HG03442 (cell line): ENCODE measurements around the gene SYT13.
"Not testable (repeated sequence)": the region's sequence is repeated elsewhere in the genome, so short reads cannot be mapped to it uniquely, and the experiment has no call there.

ENCODE experiments used
- ATAC-seq: cut with Tn5 transposase; IDR thresholded peaks from one replicate; pipeline ENCODE4 v1.9.1; 2021; ENCODE audit warnings: mild to moderate bottlenecking, moderate library complexity; ENCODE audit not compliant: unreplicated experiment

SYT13 gene

GRCh38 chr11:45313171-45313865 is 27.2 kb upstream of the SYT13 start:
- no peak for ATAC-seq

- no peak for ATAC-seq
These were observed 19.9 kb upstream of the SYT13 start for GRCh38 chr11:45305874-45306623.

- no peak for ATAC-seq
These were observed 18.8 kb upstream of the SYT13 start for GRCh38 chr11:45304992-45305335.

GRCh38 chr11:45304111-45304991 is 18.2 kb upstream of the SYT13 start:
- no peak for ATAC-seq

DNA sequence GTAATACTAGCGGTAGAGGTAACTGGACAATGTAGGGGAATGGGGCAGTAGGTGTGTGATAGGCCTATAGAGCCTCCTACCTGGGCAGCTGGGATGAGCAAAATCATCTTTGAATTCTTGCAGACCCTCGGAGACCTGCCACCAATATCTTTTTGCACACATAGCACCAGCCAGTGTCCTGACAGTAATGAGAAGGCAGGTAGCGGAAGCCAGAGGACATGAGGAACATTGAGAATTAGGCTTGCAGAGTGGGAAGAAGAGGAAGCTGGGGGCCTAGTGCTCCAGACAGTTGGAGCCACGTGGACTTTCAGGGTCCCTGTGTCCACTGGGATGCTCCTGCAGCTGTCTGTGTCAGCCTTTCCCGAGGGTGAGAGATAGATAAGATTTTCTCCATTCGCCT is 17.2 kb upstream of the SYT13 start:
- no peak for ATAC-seq

- no peak for ATAC-seq
These were observed 15.6 kb upstream of the SYT13 start for GRCh38 chr11:45301537-45302246.

GRCh38 chr11:45300715-45301114 is 14.6 kb upstream of the SYT13 start:
- ATAC-seq = no peak

DNA sequence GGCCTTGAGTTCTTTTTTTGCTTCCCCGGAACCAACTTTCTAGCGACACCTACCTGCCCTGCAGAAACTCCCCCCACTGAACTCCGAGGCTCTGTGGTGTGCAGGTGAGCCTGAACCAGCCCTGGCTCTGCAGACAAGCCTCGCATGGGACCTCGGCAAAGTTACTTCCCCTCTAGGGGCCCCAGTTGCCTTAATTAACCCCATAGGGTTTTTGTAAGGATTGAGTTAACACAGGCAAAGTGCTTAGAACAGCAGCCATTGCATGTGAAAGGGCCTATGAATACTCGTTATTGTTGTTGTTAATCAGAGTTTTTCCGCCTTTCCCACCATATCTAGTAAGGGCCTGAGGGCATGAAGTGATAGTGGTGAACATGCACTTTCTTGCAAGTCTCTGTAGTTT is 12.6 kb upstream of the SYT13 start:
- ATAC-seq = no peak

GRCh38 chr11:45296075-45296474 is 9.9 kb upstream of the SYT13 start:
- ATAC-seq = no peak

GRCh38 chr11:45294499-45294898 is 8.4 kb upstream of the SYT13 start:
- ATAC-seq = no peak

DNA sequence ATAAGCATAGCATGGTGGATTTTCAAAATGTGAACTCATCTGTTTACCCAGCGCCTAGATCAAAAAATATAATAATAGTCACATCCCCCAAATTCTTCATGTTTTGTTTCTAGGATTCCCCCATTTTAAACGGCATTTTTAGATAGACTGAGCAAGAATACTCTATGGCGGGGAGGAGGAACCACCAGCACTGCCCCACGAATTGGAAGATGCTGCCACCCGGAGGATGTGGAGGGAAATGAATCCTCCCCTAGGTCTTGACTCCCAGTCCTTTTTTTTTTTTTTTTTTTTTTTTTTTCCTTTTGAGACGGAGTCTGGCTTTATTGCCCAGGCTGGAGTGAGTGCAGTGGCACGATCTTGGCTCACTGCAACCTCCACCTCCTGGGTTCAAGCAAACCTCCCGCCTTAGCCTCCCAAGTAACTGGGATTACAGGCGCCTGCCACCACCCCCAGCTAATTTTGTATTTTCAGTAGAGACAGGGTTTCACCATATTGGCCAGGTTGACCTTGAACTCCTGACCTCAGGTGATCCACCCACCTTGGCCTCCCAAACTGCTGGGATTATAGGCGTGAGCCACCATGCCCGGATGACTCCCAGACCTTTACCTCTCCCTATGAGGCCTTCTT is 7.5 kb upstream of the SYT13 start:
- not testable (repeated sequence) for ATAC-seq

- no peak for ATAC-seq
These were observed 4.4 kb upstream of the SYT13 start for GRCh38 chr11:45290586-45290985.

DNA sequence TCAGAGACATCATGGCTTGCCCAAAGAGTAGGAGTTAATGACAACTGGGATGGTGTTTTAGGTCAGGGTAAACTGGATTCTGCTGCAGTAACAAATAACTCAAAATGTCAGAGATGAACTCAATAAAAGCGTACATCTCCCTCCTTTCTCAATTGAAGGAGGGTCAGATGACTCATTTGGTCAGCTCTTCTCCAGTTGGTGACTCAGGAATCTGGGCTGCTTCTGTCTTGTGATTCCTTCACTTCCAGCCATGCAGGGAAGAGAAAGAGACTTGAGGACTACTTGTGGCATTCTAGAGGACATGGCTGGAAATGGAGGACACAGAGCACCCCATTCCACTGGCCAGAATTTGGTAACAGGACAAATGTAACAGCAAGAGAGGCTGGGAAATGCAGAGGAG is 3.2 kb upstream of the SYT13 start:
- ATAC-seq = no peak

DNA sequence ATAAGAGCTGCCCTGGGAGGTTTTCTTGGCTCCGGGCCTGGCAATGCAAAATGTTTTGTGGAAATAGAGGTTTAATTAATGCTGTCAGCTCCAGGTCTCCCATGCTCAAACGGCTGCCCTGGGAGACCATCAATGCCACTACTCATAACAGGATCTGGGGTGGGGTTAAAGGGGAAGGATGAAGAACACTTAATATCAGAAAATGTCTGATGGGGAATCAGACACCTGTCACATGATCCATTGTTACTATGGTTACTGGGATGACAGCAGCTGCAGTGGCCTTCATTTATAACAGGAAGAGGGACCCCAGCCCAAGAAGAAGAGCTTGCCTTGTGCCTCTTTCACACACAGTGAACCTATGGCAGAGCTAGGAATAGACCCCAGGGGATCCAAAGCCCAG is 2.2 kb upstream of the SYT13 start:
- ATAC-seq = no peak

DNA sequence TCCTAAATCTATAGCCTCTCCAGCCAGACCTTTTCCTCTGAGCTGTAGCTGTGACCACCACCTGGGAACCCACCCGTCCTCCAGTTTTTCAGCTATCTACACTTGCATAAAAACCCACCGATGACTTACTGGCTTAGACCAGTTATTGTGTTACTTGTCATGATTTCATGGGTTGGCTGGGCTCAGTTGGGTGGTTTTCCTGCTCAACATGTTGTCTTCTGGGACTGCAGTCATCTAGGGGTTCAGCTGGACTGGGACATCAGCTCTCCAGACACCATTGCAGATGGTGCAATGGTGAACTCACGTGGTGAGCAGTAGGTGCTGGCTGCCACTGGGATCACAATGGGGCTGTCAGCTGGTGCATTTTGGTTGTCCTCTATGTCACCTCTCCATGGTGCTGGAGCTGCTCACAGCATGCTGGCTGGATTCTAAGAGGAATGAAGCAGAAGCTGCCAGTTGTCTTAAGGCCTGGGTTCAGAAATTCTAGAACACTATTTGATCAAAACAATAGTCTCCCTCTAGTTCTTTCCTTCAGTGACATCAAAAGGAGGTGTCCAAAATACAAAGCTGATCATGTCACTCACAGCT is 1.3 kb upstream of the SYT13 start:
- ATAC-seq = no peak

DNA sequence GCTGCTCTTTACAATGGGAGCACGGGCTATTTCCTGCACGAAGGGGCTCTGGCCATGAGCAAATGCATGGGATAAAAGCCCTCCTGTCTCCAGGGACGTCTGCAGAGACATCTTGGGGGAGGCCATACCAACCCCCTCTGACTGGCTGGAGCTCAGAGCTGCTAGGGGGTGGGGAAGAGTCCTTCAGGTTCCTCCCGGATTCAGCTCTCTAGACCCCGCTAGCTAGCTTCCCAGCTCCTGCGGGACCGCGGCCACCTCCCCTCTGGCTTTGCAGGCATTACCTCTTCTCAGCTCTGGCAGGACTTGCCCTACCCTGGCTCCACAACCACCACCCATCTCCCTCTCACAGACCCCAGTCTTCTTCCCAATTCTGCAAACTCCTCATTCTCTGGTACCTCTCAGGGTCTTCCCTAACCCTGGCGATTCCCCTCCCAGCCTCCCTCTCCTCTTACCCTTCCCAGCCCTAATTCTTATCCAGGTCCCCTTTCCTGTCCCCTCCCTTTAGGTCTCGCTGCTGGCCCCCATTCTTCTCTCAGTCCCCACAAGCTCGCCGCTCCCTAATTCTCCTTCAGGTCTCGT is 802 bp downstream of the SYT13 start:
- no peak for ATAC-seq

DNA sequence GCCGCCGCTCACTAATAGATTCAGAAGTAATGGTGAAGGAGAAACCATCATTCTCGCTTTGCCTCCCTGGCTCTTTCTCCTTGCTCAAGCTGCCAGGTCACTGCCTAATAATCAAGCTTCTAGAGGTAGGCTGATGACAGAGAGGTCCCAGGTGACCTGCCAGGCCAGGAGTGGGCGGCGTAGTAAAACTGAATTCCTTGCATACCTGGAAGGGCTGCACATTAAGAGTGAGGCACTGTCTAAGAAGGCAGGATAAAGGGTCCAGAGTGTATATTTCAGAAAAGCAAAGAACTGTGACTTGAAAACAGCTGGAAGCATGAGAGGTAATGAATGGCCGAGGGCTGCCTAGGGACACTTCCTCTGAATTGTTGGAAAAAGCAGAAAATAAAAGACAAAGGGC is 4.1 kb downstream of the SYT13 start:
- no peak for ATAC-seq

GRCh38 chr11:45280449-45280848 is 5.7 kb downstream of the SYT13 start:
- ATAC-seq = no peak

GRCh38 chr11:45279645-45280044 is 6.5 kb downstream of the SYT13 start:
- ATAC-seq = no peak

GRCh38 chr11:45278714-45279113 is 7.4 kb downstream of the SYT13 start:
- no peak for ATAC-seq
